Heart left ventricle (tissue), 16 donors: Measurements from ENCODE around the gene ATRN. TPM values are rescaled to one million over a fixed set of nuclear protein-coding genes. Genes with fewer than 3 reads are reported as not detected.

Source experiments
- ATAC-seq, 4 donors: fragments of 200-7000 bp; cut with Tn5 transposase; one replicate each; pipeline ENCODE4 v1.9.1; 2020 to 2022; ENCODE audit warnings: moderate library complexity in 4 of 4, mild to moderate bottlenecking in 3 of 4, moderate number of reproducible peaks in 1 of 4
- DNase-seq, 5 donors: peaks; one replicate each; pipeline ENCODE4 v3.0.0-alpha.2; 2020
- H3K27ac ChIP-seq, 12 donors: fragments of 200-600 bp; sonication (generic) in 4 of 12; one replicate each; pipeline versions ENCODE4 v1.5.0 to v1.8.0; 2016 to 2022; ENCODE audit warnings: mild to moderate bottlenecking in 2 of 12
- H3K27me3 ChIP-seq, 9 donors: fragments of 200-600 bp; sonication (generic) in 2 of 9; one replicate each; pipeline versions ENCODE4 v1.5.1 to v1.8.0; 2016 to 2022; ENCODE audit warnings: mild to moderate bottlenecking in 3 of 9
- H3K36me3 ChIP-seq, 9 donors: fragments of 200-600 bp; sonication (generic) in 2 of 9; one replicate each; pipeline versions ENCODE4 v1.5.0 to v1.8.0; 2018 to 2022; ENCODE audit warnings: mild to moderate bottlenecking in 2 of 9
- H3K4me1 ChIP-seq, 12 donors: fragments of 200-600 bp; sonication (generic) in 4 of 12; one replicate each; pipeline versions ENCODE4 v1.5.0 to v1.8.0; 2016 to 2022; ENCODE audit warnings: mild to moderate bottlenecking in 3 of 12
- H3K4me3 ChIP-seq, 12 donors: fragments of 200-600 bp; sonication (generic) in 4 of 12; one replicate each; pipeline versions ENCODE4 v1.5.0 to v1.8.0; 2017 to 2022; ENCODE audit warnings: mild to moderate bottlenecking in 9 of 12, moderate library complexity in 4 of 12
- H3K9me3 ChIP-seq, 12 donors: fragments of 200-600 bp; sonication (generic) in 4 of 12; one replicate each; pipeline versions ENCODE4 v1.5.0 to v1.8.0; 2016 to 2022; ENCODE audit warnings: mild to moderate bottlenecking in 1 of 12
- POLR2A ChIP-seq, 2 donors: fragments of 450-650 bp; IDR thresholded peaks; one replicate each; pipeline ENCODE4 v1.6.1; 2017; ENCODE audit warnings: antibody characterized with exemption in 2 of 2, mild to moderate bottlenecking in 2 of 2, moderate library complexity in 2 of 2
- WGBS, 4 donors: extraction: QIAGEN DNeasy Blood & Tissue Kit in 2 of 4; methylation state at CpG; one replicate each; pipeline versions ENCODE4 v1.1.5 to v1.1.7; 2013 to 2018; 5-methylcytosine and 5-hydroxymethylcytosine counted together
- intact Hi-C, 10 donors: fragments of 100-400 bp; cut with DNase I; formaldehyde crosslinking; loops; one replicate each; pipeline versions ENCODE4 v1.11.1 to v1.14.2; 2022
- polyA plus RNA-seq, 2 donors: library from polyadenylated mRNA; stranded (reverse); fragments of 200-250 nt; gene quantifications; one replicate each; pipeline ENCODE4 v1.2.3, GENCODE V29; 2013
- total RNA-seq, 9 donors: library from RNA; depleted of rRNA in 2 of 9; stranded (reverse); fragments of >200 nt in 2 of 9; fragmentation: NEBNext Ultra II Directional in 3 of 9; extraction: Animal tissue kit (Norgen Biotek cat#: 25700) in 3 of 9; gene quantifications; one replicate each; pipeline versions ENCODE4 v1.1.0 to v1.2.4, GENCODE V29; 2016 to 2023
- TF ChIP-seq, protein P1 (sequence below), 12 donors: fragments of 200-600 bp; sonication (generic) in 4 of 12; IDR thresholded peaks; one replicate each; pipeline versions ENCODE4 v1.5.0 to v1.8.0; 2018 to 2022; ENCODE audit warnings: antibody characterized with exemption in 12 of 12, mild to moderate bottlenecking in 5 of 12
- donor health status: ischemic (EF 13 %, LVEDD 7.1; RV severe dilation, severe dysfunction).
- donor health status: healthy with polysubstance abuse.
- donor health status: DM: no; HTN: yes; CAD: no.
- donor health status: DM: no; HTN: no; CAD: no.
- donor health status: ischemic (EF 25% LVEDD 6.9; RV normal size, moderate dysfunction).
- donor health status: ischemic (EF 25% LVEDD 5.7; RV mildly dilated, moderate dysfunction).
- donor health status: healthy.
- donor health status: DM: yes; HTN: yes; CAD: no.
- donor health status: ischemic (EF 35%, LVEDD 5.7; RV mildly dilated, moderate dysfunction).
- donor health status: nonischemic (EF 11% LVEDD 7.7; RV severe dilation, severe dysfunction).
- donor health status: DM: yes; HTN: yes; CAD: no.
- donor health status: PGD.
- donor health status: ischemic (EF 29% LVEDD 5.4; RV normal size, mild dysfunction).
- donor health status: nonischemic (EF 23%, LVEDD 6.1; RV moderate dilation, normal function).

The ATRN gene
- total and polyA plus RNA-seq, 11 donors, result 4.8 to 44.7 (median 32.6) TPM

DNA sequence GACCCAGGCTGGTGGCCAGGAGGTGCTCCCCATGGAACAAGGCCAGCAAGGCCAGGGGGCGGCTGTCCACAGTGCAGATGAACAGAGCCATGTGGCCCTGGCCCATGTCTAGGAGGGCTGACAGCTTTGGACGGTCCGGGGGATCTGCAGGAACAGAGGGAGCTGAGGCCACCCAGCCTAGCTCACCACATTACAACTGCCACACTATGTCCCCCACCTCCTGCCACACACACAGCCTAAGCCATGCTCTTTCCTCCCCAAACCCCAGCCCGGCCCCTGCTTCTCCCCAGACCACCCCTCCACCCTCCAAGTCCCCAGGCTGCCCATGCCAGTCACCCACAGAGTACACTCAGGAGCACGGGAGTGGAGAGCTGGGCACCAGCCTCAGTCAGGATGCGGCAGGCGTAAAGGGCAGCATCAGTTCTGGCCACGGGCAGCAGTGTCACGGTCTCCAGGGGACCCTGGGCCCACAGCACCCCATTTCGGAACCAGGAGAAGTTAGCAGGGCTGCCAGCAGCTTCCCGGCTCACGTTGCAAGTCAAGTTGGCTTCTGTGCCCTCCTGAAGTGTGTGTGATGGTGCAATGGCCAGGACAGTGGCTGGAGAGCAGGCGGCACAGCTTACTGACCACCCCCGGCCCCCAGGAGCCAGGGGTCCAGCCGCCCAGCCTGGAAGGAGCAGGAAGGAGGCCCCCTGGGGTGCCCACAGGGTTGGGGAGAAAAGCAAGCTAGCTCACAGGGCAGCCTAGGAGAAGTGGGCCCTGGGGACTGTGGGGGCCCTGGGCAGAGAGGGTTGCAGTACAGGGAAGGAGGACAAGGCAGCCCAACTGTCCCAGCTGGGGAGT lies 226.1 kb downstream of the ATRN start:
- Histone ChIP-seq H3K27ac (no peak overlapping the region), H3K4me1 (no peaks in the 10 kb centered on the region), H3K4me3 (no peak overlapping the region), H3K36me3 (peaks cover 0 to 42% (median 0%) of the 10 kb centered on the region in 9 donors), H3K9me3 (peaks cover 0 to 7% (median 0%) of the 10 kb centered on the region in 12 donors), H3K27me3 (no peaks in the 10 kb centered on the region)
- intact Hi-C loops, result no loop called here
- ATAC-seq (no peak), DNase-seq (peak in 3 of 5 donors; percentile 17 to 42 (median 18))
- WGBS, 4 donors, result 86 to 90% (median 88%) methylated on average over 8 to 15 of the region's 15 CpGs
- TF ChIP-seq POLR2A (IDR thresholded peaks at IDR 0.05), result no peak
- TF ChIP-seq, protein P1, sequence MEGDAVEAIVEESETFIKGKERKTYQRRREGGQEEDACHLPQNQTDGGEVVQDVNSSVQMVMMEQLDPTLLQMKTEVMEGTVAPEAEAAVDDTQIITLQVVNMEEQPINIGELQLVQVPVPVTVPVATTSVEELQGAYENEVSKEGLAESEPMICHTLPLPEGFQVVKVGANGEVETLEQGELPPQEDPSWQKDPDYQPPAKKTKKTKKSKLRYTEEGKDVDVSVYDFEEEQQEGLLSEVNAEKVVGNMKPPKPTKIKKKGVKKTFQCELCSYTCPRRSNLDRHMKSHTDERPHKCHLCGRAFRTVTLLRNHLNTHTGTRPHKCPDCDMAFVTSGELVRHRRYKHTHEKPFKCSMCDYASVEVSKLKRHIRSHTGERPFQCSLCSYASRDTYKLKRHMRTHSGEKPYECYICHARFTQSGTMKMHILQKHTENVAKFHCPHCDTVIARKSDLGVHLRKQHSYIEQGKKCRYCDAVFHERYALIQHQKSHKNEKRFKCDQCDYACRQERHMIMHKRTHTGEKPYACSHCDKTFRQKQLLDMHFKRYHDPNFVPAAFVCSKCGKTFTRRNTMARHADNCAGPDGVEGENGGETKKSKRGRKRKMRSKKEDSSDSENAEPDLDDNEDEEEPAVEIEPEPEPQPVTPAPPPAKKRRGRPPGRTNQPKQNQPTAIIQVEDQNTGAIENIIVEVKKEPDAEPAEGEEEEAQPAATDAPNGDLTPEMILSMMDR (IDR thresholded peaks at IDR 0.05), result no peak

DNA sequence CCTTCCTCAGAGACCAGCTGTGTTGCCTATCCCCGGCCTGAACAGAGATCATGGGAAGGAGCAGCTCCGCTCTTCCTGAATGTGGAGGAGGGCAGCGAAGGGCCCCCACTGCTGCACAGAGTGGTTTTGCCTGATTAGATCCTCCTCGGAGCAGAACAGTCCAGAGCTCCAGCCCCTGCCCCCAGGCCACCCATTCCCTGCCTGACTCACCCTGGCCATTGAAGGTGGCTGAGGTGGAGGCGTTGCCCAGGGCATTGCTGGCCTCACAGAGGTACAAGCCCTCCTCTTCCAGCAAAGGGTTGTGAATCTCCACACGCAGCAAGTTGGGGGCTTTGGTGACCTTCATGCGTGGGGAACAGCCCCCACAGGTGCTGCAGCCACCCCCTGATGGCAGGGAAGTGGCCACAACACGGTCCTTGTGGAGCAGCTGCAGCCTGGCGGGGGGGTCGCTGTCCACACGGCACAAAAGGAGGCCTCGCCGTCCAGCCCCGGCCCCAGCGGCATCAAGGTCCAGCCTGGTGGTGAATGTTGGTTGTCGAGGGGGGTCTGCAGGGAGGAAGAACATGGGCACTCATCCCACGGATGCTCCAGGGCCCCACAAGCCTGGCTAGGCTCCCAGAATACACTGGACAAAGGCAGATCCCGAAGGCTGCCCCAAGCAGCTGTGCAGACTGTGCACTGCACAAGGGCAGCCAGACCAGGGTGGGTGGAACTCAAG lies 226.9 kb downstream of the ATRN start:
- peaks cover 0 to 7% (median 0%) of the 10 kb centered on the region in 12 donors for H3K9me3 ChIP-seq
- H3K4me3 ChIP-seq, result no peak overlapping the region
- no peaks in the 10 kb centered on the region for H3K4me1 ChIP-seq
- peaks cover 0 to 36% (median 0%) of the 10 kb centered on the region in 9 donors for H3K36me3 ChIP-seq
- ATAC-seq (no peak), DNase-seq (peak in 2 of 5 donors; percentile 15 to 59)
- no peaks in the 10 kb centered on the region for H3K27me3 ChIP-seq
- WGBS, 4 donors, result 75 to 81% (median 76%) methylated on average over 10 to 18 of the region's 18 CpGs
- TF ChIP-seq POLR2A (IDR thresholded peaks at IDR 0.05), result no peak
- TF ChIP-seq, protein P1 (IDR thresholded peaks at IDR 0.05), result no peak
- H3K27ac ChIP-seq, result no peak overlapping the region
- intact Hi-C loops, result no loop called here

DNA sequence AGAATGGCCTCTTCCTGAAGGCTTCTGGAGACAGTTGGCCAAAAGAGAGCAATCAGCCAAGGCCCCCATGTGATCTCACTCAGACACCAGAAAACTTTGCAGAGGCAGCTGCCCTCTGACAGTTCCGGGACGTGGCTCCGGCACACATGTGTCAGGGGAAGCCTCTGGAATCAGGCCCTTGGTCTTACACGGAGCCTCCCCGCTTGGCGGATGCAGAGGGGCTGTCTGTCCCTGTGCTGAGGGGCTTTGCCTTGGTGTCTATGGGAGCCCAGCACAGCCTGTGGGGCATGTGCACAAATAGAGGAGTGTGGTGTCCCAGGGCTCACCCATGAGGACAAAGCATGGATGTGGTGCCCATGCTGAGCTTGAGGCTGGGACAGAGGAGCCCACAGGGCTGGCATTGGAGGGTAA lies 227.8 kb downstream of the ATRN start:
- TF ChIP-seq POLR2A (IDR thresholded peaks at IDR 0.05), result no peak
- TF ChIP-seq, protein P1 (IDR thresholded peaks at IDR 0.05), result no peak
- DNase-seq (peak in 2 of 5 donors; percentile 16 to 52), ATAC-seq (no peak)
- H3K9me3 ChIP-seq, result peaks cover 0 to 7% (median 0%) of the 10 kb centered on the region in 12 donors
- no peaks in the 10 kb centered on the region for H3K27me3 ChIP-seq
- H3K4me1 ChIP-seq, result no peaks in the 10 kb centered on the region
- no peak overlapping the region for H3K4me3 ChIP-seq
- intact Hi-C loops, result no loop called here
- WGBS, 4 donors, result 40 to 73% (median 73%) methylated on average over 1 to 6 of the region's 6 CpGs; no CpG with 5 or more reads in 1 of the 4 donors
- no peak overlapping the region for H3K27ac ChIP-seq
- peaks cover 0 to 43% (median 0%) of the 10 kb centered on the region in 9 donors for H3K36me3 ChIP-seq

DNA sequence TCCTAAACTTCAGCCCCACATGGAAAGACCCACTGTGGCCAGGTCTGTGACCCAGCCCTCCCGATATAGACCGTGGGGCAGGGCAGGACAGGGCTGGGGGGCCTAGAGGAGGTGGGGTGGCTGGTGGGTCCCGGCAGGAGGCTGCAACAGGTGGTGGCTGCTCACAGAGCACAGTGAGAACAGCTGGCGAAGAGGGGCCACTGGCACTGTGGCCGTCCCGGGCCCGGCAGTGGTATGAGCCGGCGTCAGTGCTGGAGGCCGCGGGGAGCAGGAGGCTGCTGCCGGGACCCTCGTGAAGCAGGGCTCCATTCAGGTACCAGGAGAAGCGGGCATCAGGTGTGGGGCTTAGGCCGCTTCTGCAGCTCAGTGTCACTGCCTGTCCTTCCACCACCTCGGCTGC lies 228.2 kb downstream of the ATRN start:
- peaks cover 0 to 48% (median 0%) of the 10 kb centered on the region in 9 donors for H3K36me3 ChIP-seq
- ATAC-seq, result no peak
- 93 to 95% (median 94%) methylated on average over 12 to 16 of the region's 16 CpGs for WGBS, 4 donors
- intact Hi-C loops, result no loop called here
- DNase-seq, result peak in 2 of 5 donors; percentile 23 to 45
- TF ChIP-seq POLR2A (IDR thresholded peaks at IDR 0.05), result no peak
- TF ChIP-seq, protein P1 (IDR thresholded peaks at IDR 0.05), result no peak
- H3K27ac ChIP-seq, result no peak overlapping the region
- no peak overlapping the region for H3K4me3 ChIP-seq
- no peaks in the 10 kb centered on the region for H3K4me1 ChIP-seq
- H3K27me3 ChIP-seq, result no peaks in the 10 kb centered on the region
- peaks cover 0 to 7% (median 0%) of the 10 kb centered on the region in 12 donors for H3K9me3 ChIP-seq
